GM12875 (cell line): Measurements from ENCODE around the gene KLK13.

Experiments
- H3K4me3 ChIP-seq: one replicate; pipeline ENCODE4 v1.5.1; 2011; ENCODE audit warnings: low read depth, low read length, control low read depth
- CTCF ChIP-seq: IDR thresholded peaks from 2 replicates; pipeline ENCODE4 v1.5.1; 2011; ENCODE audit warnings: low read depth, mild to moderate bottlenecking, control low read depth, inconsistent platforms, low read length, moderate library complexity, borderline replicate concordance; ENCODE audit not compliant: insufficient read depth

The KLK13 gene

GRCh38 chr19:51016798-51017683, 47.9 kb downstream of the KLK13 start:
- no peak overlapping the region for H3K4me3 ChIP-seq

GRCh38 chr19:51015691-51016267, 49.1 kb downstream of the KLK13 start:
- TF ChIP-seq CTCF = no peak
- no peak overlapping the region for H3K4me3 ChIP-seq

More at GRCh38 chr19:51016798-51017683, 47.9 kb downstream of the KLK13 start:
- peak; percentile 80 for TF ChIP-seq CTCF

- no peak for TF ChIP-seq CTCF
- H3K4me3 ChIP-seq = no peak overlapping the region
Observed at GRCh38 chr19:51014242-51014641, 50.6 kb downstream of the KLK13 start.

GRCh38 chr19:51012661-51013190, 52.2 kb downstream of the KLK13 start:
- H3K4me3 ChIP-seq = no peak overlapping the region
- TF ChIP-seq CTCF = no peak

GRCh38 chr19:51010066-51010795, 54.7 kb downstream of the KLK13 start:
- TF ChIP-seq CTCF = no peak
- no peak overlapping the region for H3K4me3 ChIP-seq

- TF ChIP-seq CTCF = no peak
- no peak overlapping the region for H3K4me3 ChIP-seq
Observed at GRCh38 chr19:51009061-51009891, 55.6 kb downstream of the KLK13 start.
